ENCODE data around the gene C1QTNF5.

Gene C1QTNF5

GRCh38 chr11:119297938-119298337 is 42.7 kb downstream of the C1QTNF5 start:
- no peak for DNase-seq (ENCODE audit: low read depth in 2 of 2, low spot score in 1 of 2)

GRCh38 chr11:119295178-119295577 is 45.5 kb downstream of the C1QTNF5 start:
- DNase-seq (ENCODE audit: low read depth in 2 of 2, low spot score in 1 of 2), result no peak

- no peak for DNase-seq (ENCODE audit: low read depth in 2 of 2, low spot score in 1 of 2)
Observed at GRCh38 chr11:119293461-119293860, 47.2 kb downstream of the C1QTNF5 start.

- DNase-seq (ENCODE audit: low read depth in 2 of 2, low spot score in 1 of 2), result no peak
Observed at GRCh38 chr11:119290894-119291497, 49.7 kb downstream of the C1QTNF5 start.
